Suprapubic skin (tissue), 4 donors: ENCODE data around the gene CALN1. TPM values are rescaled to one million over a fixed set of nuclear protein-coding genes. Genes with fewer than 3 reads are reported as not detected.

Experiments used
- DNase-seq, 2 donors: peaks; one replicate each; pipeline ENCODE4 v3.0.0-alpha.2; 2019; ENCODE audit warnings: low spot score in 2 of 2
- H3K27ac ChIP-seq: fragments of 200-600 bp; sonication (generic); one replicate; pipeline ENCODE4 v1.5.1; 2019
- H3K27me3 ChIP-seq: fragments of 200-600 bp; sonication (generic); one replicate; pipeline ENCODE4 v1.5.1; 2019
- H3K36me3 ChIP-seq: fragments of 200-600 bp; sonication (generic); one replicate; pipeline ENCODE4 v1.5.1; 2019
- H3K4me1 ChIP-seq: fragments of 200-600 bp; sonication (generic); one replicate; pipeline ENCODE4 v1.5.1; 2019
- H3K4me3 ChIP-seq: fragments of 200-600 bp; sonication (generic); one replicate; pipeline ENCODE4 v1.5.1; 2019; ENCODE audit warnings: mild to moderate bottlenecking
- H3K9me3 ChIP-seq: fragments of 200-600 bp; sonication (generic); one replicate; pipeline ENCODE4 v1.5.1; 2019
- EP300 ChIP-seq: sonication (generic); formaldehyde crosslinking; IDR thresholded peaks from one replicate; pipeline ENCODE4 v1.6.1; 2017; ENCODE audit warnings: antibody characterized with exemption
- POLR2A ChIP-seq, 2 donors: fragments of 450-650 bp; IDR thresholded peaks; one replicate each; pipeline ENCODE4 v1.6.1; 2017; ENCODE audit warnings: antibody characterized with exemption in 2 of 2, mild to moderate bottlenecking in 2 of 2, moderate library complexity in 2 of 2
- POLR2AphosphoS5 ChIP-seq, 3 donors: sonication (generic); formaldehyde crosslinking; IDR thresholded peaks; one replicate each; pipeline ENCODE4 v1.6.1; 2017; ENCODE audit warnings: antibody characterized with exemption in 3 of 3
- WGBS: methylation state at CpG from one replicate; pipeline ENCODE4 v1.1.5; 2018; 5-methylcytosine and 5-hydroxymethylcytosine counted together
- total RNA-seq, 4 donors: library from RNA; depleted of rRNA; stranded (reverse); fragments of >200 nt; gene quantifications; one replicate each; pipeline ENCODE4 v1.1.0, GENCODE V29; 2016
- TF ChIP-seq, protein P1 (sequence below), 2 donors: fragments of 200-600 bp in 1 of 2; fragments of 450-650 bp in 1 of 2; sonication (generic) in 1 of 2; IDR thresholded peaks; one replicate each; pipeline ENCODE4 v1.5.1; 2016 to 2019; ENCODE audit warnings: antibody characterized with exemption in 2 of 2, mild to moderate bottlenecking in 1 of 2, moderate library complexity in 1 of 2

The CALN1 gene
- total RNA-seq, 4 donors from 2014 or later = 0.91 to 10.0 (median 3.9) TPM

DNA sequence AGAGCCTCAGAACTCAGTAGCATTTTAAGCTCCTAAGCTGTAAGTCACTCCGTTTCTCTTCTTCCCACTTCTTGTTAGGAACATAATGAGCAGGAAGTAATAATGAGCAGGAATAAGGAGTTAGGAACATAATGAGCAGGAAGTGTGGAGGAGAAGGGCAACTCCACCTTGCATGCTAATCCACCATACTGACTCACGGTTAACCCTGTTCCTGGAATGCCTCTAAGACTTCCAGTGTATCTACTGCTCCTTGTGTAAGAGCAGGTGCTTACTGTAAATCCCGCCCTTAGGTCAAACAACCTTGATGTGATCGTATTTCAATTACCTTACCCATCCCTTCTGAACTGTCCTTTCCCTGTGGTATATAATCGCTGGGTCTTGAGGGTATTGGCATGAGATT is 528.7 kb downstream of the CALN1 start:
- TF ChIP-seq POLR2A (IDR thresholded peaks at IDR 0.05) (no peak), POLR2AphosphoS5 (IDR thresholded peaks at IDR 0.05) (no peak), EP300 (no peak)
- TF ChIP-seq, protein P1, sequence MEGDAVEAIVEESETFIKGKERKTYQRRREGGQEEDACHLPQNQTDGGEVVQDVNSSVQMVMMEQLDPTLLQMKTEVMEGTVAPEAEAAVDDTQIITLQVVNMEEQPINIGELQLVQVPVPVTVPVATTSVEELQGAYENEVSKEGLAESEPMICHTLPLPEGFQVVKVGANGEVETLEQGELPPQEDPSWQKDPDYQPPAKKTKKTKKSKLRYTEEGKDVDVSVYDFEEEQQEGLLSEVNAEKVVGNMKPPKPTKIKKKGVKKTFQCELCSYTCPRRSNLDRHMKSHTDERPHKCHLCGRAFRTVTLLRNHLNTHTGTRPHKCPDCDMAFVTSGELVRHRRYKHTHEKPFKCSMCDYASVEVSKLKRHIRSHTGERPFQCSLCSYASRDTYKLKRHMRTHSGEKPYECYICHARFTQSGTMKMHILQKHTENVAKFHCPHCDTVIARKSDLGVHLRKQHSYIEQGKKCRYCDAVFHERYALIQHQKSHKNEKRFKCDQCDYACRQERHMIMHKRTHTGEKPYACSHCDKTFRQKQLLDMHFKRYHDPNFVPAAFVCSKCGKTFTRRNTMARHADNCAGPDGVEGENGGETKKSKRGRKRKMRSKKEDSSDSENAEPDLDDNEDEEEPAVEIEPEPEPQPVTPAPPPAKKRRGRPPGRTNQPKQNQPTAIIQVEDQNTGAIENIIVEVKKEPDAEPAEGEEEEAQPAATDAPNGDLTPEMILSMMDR (IDR thresholded peaks at IDR 0.05) = no peak
- WGBS = 74% methylated on average over 5 of the region's 5 CpGs
- no peak for DNase-seq
- peaks cover 5% of the 10 kb centered on the region for H3K9me3 ChIP-seq
- no peaks in the 10 kb centered on the region for H3K36me3 ChIP-seq
- H3K4me1 ChIP-seq = no peaks in the 10 kb centered on the region
- no peak overlapping the region for H3K4me3 ChIP-seq
- no peaks in the 10 kb centered on the region for H3K27me3 ChIP-seq
- no peak overlapping the region for H3K27ac ChIP-seq

DNA sequence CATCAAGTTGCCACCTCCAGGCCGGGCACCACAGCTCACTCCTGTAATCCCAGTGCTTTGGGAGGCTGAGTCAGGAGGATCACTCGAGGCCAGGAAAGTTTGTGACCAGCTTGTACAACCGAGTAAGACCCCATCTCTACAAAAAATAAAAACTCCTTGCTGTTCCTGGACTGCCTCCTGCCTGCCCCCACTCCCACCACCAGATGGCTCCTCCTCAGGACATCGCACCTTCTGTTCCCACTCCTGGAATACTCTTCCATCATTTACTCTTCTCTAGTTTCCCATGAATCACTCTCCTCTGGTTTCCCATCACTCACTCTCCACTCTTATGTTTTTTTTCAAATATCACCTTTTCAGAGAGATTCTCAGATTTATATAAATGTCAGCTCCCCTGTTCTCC is 540.7 kb downstream of the CALN1 start:
- Histone ChIP-seq H3K4me1 (no peaks in the 10 kb centered on the region), H3K9me3 (no peaks in the 10 kb centered on the region), H3K36me3 (no peaks in the 10 kb centered on the region), H3K4me3 (no peak overlapping the region), H3K27ac (no peak overlapping the region), H3K27me3 (no peaks in the 10 kb centered on the region)
- WGBS = 84% methylated on average over 4 of the region's 4 CpGs
- no peak for DNase-seq
- TF ChIP-seq, protein P1 (IDR thresholded peaks at IDR 0.05) = no peak
- TF ChIP-seq POLR2AphosphoS5 (IDR thresholded peaks at IDR 0.05) = no peak
- no peak for TF ChIP-seq POLR2A (IDR thresholded peaks at IDR 0.05)
- TF ChIP-seq EP300 = no peak

DNA sequence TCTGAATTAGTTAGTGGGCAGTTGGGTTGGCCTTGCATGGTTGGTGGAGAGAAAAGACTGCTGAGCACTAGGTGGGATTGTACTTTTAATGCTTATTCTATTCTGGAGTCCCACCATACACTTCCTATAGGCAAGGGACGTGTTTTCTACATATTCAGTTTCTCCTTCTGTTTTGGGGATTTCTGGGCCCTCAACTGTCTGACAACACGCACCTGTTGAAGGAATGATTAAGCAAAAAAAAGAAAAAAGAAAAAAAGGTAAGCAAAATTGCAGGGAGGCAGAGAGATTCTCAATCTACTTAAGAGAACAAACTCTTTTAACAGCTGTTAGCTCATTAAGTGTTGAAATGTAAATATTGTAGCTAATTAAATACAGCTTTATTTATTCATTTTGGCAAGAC is 541.3 kb downstream of the CALN1 start:
- DNase-seq = no peak
- H3K27me3 ChIP-seq = no peaks in the 10 kb centered on the region
- no peaks in the 10 kb centered on the region for H3K36me3 ChIP-seq
- no peak overlapping the region for H3K27ac ChIP-seq
- H3K4me3 ChIP-seq = no peak overlapping the region
- H3K9me3 ChIP-seq = no peaks in the 10 kb centered on the region
- TF ChIP-seq POLR2A (IDR thresholded peaks at IDR 0.05) (no peak), POLR2AphosphoS5 (IDR thresholded peaks at IDR 0.05) (no peak), EP300 (no peak)
- TF ChIP-seq, protein P1 (IDR thresholded peaks at IDR 0.05) = no peak
- no peaks in the 10 kb centered on the region for H3K4me1 ChIP-seq
- 62% methylated on average over 2 of the region's 2 CpGs for WGBS

DNA sequence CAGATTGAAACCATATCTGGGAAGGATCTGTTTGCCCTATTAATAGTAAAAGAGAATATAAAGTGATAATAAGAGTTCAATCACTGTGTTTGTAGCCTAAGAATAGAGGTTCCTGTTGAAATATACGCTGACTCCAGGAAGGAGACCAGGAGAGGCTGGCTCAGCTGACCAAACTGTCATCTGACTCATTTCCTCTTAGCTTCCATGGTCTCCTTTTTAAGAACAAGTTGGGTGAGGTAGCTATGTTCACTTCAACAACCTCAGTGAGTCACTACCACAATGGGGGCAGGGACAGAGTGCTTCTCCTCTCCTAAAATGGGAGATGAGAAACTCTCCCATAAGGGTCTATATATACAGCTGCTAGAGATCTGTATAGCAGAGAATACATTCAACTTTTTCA is 543.3 kb downstream of the CALN1 start:
- WGBS = 52% methylated on average over 1 of the region's 1 CpG
- no peak for DNase-seq
- H3K27ac ChIP-seq = no peak overlapping the region

DNA sequence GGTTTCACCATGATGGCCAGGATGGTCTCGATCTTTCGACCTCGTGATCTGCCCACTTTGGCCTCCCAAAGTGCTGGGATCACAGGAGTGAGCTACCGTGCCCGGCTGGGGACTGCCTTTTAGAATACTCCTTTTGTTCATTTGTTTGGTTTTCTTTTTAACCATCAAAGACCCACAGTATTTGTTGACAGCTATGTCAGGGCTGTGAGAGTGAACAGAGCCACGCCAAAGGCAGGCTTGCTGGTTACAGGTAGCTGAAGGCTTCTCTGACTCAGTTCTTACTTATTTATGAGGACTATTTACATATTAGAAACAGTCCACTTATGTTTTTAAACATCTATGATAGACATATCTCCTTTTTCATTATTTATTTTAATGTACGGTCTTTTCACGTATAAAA is 544.5 kb downstream of the CALN1 start:
- H3K36me3 ChIP-seq = no peaks in the 10 kb centered on the region
- H3K27me3 ChIP-seq = no peaks in the 10 kb centered on the region
- H3K4me3 ChIP-seq = no peak overlapping the region
- no peaks in the 10 kb centered on the region for H3K9me3 ChIP-seq
- WGBS = 84% methylated on average over 8 of the region's 8 CpGs
- no peak for DNase-seq
- no peaks in the 10 kb centered on the region for H3K4me1 ChIP-seq
- TF ChIP-seq, protein P1 (IDR thresholded peaks at IDR 0.05) = no peak
- no peak overlapping the region for H3K27ac ChIP-seq

More for the DNA sequence above, 543.3 kb downstream of the CALN1 start:
- no peaks in the 10 kb centered on the region for H3K9me3 ChIP-seq
- no peaks in the 10 kb centered on the region for H3K27me3 ChIP-seq
- no peak overlapping the region for H3K4me3 ChIP-seq
- no peaks in the 10 kb centered on the region for H3K4me1 ChIP-seq
- TF ChIP-seq POLR2A (IDR thresholded peaks at IDR 0.05) (no peak), POLR2AphosphoS5 (IDR thresholded peaks at IDR 0.05) (no peak), EP300 (no peak)
- TF ChIP-seq, protein P1 (IDR thresholded peaks at IDR 0.05) = no peak
- H3K36me3 ChIP-seq = no peaks in the 10 kb centered on the region
